NK-92 (cell line): ENCODE results near the gene THOP1.
A peak's percentile ranks its signal among the peaks of the same experiment; 100 is the strongest.
"Not testable (repeated sequence)": the region's sequence is repeated elsewhere in the genome, so short reads cannot be mapped to it uniquely, and the experiment has no call there.

Experiments used
- DNase-seq: peaks from one replicate; lab custom pipeline; 2025; ENCODE audit not compliant: unreplicated experiment; lab: John Stamatoyannopoulos, UW

The THOP1 gene

DNA sequence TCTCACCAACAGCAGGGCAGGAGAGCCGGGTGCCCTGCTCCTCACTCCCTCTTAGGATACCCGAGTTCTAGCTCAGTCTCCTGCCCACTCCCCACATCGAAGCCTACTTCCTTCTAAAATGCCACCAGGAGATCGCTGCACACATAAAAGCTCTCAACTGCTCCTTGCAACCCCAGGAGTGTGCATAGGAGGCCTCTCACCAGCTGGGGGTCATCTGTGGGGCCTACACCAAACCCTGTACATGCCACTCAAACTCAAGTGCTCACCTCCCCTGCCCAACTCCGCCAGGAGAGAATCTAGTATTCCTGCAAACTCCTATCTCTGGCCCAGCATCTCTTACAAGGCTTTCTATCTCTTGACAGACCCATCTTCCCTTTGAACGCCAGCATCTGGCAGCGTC is 5.0 kb upstream of the THOP1 start:
- no peak for DNase-seq

DNA sequence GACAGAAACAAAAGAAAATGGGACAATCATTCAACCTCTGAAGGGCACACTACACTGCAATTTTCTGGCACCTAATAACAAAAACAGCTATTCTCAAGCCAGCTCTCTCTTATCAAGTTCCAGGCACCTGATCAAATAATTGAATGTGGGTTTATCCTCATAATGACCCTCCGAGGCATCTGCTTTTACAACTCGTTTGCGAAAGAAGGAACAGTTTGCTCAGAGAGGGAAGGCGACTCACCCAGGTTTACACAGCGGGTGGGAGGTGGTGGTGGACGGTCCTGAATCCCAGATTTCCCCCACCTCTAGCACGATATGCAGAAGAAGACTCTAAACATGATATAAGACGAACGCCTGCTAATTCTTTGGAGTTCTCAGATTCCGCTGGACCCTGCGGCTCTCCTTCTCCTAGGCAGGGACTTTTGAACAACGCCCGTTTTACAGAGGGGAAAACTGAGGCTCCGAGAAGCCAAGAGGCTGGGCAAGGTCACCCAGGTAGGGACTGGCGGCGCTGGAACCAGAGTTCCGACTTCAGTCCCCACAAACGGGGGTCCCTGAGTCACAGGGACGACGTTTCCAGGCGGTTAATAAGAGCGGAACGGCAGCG is 2.9 kb upstream of the THOP1 start:
- no peak for DNase-seq

DNA sequence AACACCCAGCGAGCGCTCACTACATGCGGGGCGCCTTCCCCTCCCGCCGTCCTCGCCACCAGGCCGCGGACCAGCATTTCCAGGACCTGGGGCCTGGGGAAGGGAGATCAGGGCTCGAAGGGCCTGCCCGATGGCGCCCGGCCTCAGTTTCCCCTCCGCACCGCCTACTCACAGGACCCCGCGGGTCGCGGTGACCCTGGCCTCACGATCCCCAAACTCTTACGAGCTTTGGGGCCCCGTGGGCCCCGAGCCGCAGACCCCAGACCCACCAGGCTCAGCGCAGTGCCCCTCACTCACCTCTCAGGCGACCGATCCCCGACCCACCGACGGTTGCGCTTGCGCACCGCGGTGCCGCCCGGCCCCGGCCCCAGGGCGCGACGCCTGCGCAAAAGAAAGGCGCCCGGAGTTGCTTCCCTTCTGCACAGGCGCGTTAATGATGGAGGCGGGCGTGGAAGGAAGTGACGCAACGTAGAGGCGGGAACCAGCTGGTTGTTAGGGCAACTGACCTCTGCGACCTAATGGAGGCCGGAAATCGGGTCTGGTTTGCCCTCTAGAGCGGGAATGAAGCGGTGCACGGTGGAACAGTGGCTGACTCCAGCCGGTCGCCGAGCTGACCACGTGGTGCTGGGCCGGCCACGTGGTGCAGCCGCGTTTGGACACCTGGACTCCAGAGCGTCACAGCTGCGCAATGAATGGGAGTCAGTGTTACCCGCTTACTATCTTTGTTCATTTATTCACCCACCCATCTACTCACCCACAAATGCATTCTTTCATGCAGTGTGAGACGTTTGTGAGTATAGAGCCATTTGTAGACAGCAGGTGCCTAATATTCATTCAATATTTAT is 2.1 kb upstream of the THOP1 start, which contains the start of gene SGTA:
TSS of gene SGTA (minus strand) at position 338 of the 845 bp plus-strand sequence. CDS start 14,205 bp downstream, outside the sequence.
- peak; percentile 83 for DNase-seq

DNA sequence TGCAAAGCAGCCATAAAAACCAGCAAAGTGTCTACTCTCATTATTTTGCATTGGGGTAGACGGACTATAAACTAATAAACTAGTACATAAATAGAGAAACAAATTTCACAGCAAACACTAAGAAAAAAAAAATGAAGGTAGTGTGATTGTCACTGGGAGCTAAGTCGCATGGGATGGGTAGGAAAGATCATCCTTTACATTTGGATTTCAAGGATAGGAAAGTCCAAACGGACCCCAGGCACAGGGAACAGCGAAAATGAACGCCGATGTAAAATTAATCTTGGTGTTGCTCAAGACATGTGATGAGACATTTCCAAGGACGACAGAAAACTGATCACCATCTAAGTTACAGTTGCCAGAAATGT is 1.5 kb upstream of the THOP1 start:
- no peak for DNase-seq

DNA sequence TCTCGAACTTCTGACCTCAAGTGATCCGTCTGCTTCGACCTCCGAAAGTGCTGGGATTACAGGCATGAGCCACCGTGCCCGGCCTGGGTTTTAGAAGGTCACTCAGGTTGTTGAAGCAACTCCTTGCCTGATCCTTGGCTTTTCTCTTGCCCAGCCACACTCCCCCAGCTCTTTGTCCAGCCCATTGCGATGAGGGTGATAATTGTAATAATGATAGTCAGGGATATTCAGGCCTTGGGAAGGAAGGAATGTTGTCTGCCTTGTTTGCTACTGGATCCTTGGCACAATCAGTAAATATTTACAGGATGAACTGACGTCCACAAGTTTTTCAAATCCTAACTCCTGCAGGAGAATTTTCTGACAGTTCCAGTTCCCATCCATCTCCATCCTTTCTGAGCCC is 1.8 kb downstream of the THOP1 start:
- DNase-seq = no peak

DNA sequence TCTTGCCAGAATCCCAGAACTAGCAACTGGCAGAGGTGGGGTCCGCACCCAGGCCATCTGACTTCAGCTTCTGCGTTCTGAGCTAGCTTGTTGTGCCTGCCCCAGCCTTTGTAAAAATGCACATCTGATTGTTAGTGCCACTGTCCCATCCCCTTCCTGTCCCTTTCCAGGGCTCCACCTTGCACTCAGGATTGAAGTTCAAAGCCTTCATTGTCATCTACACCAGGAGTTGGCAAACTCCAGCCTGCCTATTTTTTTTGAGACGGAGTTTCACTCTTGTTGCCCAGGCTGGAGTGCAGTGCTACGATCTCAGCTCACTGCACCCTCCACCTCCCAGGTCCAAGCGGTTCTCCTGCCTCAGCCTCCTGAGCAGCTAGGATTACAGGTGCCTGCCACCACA is 2.9 kb downstream of the THOP1 start:
- DNase-seq = no peak

DNA sequence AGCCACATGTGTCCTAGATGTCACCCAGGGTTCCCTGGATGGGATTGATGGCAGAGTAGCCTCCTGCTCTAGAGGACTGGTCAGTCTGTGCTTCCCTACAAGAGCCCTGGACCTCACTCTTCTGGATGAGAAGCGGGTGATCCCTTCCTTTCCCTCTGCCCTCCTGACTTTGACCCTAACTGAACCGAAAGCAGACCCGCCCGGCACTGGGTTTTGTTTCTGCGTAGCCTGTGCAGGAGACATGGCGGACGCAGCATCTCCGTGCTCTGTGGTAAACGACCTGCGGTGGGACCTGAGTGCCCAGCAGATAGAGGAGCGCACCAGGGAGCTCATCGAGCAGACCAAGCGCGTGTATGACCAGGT is 4.9 kb downstream of the THOP1 start:
- DNase-seq = no peak

DNA sequence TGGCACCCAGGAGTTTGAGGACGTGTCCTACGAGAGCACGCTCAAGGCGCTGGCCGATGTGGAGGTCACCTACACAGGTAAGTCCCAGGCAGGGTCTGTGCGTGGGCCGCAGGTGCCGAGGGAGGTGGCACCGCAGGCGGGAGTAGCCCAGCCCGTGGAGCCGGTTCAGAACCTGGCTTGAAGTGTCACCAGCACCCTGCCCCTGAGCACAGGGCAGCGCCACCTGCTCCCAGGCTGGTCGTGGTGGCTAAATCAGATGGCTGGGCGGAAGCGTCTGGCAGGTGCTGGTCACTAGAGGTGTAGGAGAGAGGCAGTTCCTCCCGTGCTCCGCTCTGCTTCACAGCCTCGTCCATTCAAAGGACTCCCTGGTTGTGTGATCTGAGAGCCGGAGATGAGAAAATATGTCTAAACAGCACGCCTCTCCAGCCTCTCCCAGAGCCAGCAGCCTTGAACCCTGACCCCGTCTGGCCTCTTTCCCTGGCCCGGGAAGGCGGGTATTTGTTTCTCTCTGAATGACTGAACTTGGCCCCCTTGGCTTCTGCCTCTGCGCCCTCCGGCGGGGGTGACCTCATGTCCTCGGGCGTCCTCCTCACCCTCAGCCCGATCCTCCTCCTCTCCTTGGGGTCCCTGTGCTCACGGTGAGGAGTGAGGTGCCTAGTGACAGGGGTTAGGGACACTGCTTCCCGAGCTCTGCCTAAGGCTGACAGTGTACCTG is 5.4 kb downstream of the THOP1 start:
- DNase-seq = no peak

DNA sequence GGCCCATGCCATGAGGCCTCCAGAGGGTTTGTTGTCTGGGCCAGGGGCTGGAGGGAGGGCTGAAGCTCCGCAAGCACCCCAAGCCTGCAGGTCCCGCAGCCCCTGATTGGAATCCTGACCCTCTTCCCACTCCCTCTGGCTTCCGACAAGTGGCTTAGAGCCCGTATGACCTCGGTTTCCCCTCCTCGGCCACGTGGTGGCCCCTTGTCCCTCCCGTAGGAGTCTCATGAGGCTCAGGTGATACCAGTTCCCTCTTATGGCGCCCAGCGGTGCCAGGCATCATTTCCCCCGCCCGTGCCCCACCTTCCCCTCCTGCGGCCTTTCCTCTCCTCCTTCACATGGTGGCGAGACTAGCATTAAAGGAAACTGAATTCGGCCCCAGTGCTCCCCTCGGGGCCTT is 6.1 kb downstream of the THOP1 start:
- DNase-seq = no peak

DNA sequence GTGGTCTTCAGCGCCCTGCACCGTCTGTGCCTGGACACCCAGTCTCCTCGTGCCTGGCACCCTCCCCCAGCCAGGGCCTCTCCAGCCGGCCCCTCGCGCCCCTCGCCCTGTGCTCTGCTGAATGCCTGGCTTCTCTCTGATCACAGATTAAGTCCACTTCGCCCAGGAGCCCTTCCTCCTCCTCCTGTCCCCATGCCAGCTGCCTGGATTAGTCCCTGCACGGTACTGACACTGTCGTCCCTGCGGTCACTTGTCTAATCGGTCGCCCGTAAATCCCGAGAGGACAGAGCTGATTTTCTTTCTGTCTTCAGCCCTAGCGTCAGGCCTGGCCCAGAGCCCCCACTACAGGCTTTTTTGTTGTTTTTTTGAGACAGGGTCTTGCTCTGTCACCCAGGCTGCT is 6.6 kb downstream of the THOP1 start:
- DNase-seq = no peak

DNA sequence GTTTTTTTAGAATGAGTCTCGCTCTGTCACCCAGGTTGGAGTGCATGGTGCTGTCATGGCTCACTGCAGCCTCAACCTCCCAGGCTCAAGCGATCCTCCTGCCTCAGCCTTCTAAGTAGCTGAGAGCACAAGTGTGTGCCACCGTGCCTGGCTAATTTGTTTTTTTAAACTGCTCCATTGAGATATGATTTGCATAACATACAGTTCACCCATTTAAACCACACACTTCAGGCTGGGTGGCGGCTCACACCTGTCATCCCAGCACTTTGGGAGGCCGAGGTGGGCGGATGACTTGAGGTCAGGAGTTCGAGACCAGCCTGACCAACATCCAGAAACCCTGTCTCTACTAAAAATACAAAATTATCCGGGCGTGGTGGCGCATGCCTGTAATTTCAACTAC is 7.4 kb downstream of the THOP1 start:
- not testable (repeated sequence) for DNase-seq

DNA sequence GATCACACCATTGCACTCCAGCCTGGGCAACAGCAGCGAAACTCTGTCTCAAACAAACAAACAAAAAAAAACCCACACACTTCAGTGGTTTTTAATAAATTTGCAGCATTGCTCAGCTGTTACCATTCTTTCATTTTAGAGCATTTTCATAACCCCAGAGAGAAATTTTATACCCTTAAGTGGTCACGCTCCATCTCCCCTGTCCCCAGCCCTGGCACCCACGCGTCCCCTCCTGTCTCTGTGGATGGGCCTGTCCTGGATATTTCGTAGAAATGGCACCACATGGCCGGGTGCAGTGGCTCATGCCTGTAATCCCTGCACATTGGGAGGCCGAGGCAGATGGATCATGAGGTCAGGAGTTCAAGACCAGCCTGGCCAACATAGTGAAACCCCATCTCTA is 7.8 kb downstream of the THOP1 start:
- no peak for DNase-seq

DNA sequence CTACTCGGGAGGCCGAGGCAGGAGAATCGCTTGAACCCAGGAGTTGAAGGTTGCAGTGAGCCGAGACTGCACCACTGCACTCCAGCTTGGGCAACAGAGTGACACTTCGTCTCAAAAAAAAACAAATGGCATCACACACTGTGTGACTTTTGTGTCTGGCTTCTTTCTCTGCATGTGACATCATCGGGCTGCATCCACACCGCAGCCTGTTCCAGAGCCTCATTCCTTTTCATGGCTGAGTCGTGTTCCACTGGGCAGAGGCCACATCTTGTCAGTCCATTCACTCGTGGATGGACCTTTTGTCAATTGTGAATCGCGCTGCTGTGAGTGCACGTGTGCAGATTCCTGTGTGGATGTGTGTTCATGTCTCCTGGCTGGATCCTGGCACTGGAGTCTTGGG is 8.3 kb downstream of the THOP1 start:
- no peak for DNase-seq

DNA sequence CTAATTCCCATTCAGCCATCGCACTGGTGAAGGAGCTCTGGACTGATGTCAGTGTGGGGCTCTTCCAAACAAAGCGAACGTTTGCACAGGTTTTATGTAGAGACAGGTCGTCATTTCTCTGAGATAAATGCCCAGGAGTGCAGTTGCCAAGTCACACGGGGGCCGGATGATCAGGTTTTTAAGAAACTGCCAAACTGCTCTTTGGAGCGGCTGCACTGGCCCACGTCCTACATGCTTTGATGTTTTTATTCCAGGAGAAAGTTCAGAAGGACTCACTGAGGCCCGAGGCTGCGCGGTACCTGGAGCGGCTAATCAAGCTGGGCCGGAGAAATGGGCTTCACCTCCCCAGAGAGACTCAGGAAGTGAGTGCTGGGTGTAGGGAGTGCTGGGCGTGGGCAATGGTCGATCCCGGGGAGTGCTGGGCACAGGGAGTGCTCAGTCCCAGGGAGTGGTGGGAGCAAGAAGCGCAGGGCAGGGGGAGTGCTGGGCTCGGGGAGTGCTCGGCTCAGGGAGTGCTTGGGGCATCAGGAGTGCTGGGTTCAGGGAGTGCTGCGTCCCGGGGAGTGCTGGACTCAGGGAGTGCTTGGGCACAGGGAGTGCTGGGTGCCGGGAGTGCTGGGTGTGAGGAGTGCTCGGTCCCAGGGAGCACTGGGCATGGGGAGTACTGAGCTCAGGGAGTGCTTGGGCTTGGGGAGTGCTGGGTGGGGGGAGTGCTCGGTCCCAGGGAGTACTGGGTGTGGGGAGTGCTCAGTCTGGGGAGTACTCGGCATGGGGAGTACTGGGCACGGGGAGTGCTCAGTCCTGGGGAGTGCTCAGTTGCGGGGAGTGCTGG is 10.7 kb downstream of the THOP1 start:
- no peak for DNase-seq

DNA sequence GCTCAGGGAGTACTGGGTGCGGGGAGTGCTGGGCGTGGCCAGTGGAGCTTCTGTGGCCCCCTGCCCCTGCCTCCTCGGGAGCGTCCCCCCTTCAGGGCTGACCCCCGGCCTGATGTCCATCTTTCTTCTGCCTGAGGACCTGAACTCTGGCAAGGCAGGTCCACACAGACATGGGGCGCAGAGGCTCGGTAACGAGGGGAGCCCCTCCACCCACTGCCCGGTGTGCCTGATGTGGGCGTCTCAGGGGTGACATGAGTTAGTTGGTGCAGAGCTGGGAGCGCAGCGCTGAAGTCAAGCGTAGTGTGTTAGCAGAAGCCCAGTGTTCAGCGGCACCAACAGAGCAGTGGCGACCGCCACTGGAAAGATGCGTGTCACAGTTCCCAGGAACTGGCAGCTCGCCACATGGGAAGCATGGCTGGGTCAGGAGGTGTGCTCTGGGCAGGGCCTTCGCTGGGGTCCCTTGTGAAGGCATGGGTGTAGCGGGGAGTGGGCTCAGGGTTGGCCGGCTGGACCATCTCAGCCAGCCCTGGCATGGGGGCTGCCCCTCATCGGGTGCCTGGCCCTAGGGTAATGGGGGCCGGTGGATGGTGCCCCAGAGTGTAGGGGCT is 11.5 kb downstream of the THOP1 start:
- no peak for DNase-seq

DNA sequence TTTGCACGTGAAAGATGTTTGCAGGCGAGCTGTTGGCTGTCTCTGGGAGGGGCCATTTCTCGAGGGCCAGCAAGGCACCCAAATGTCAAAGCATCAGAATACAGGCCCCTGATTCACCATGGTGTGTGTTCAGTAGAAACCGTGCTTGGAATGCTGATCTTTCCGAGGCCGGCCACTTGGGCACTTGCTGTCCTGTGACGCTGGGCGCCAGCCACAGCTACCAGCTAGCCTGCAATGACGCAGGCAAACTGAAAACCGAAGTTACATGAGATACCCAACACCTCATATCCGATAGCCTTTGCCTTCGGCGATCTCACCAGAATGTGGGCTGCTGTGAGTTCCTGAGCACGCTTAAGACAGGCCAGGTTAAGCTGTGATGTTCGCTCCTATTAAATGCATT is 12.0 kb downstream of the THOP1 start:
- DNase-seq = no peak

DNA sequence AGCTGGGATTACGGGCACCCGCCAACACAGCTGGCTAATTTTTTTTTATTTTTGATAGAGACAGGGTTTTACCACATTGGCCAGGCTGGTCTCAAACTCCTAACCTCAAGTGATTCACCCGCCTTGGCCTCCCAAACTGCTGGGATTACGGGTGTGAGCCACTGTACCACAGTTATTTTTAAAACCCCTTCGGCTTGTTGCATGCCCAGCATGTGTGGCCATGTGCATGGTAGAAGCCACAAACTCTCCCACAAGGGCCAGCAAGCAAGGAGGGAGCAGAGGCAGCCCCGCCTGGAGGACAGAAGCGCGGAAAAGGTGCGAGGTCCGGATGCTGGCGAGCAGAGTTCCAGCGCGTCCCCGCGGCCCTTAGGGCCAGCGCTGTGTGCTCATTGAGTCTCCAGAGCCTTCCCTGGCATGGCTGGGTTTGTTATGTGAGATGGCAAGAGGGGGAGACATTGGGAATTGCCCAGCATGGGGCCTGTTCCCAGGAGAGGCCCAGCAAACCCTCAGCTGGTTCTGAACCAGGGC is 12.9 kb downstream of the THOP1 start:
- no peak for DNase-seq

DNA sequence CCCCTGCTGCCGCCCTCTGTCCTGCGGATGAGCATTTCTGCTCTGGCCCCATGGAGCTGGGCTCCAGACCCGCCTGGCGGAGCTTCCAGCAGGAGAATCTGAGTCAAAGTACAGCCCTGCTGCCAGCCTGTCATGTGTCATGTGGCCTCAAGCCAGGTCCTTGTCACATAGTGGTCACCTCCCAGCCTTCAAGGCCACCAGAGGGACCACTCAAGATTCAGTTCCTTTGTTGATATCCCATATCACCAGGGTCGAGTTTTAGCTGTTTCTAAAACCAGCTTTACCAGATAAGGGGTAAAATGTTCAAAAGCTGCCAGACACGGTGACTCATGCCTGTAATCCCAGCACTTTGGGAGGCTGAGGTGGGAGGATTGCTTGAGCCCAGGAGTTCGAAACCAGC is 13.4 kb downstream of the THOP1 start:
- no peak for DNase-seq

DNA sequence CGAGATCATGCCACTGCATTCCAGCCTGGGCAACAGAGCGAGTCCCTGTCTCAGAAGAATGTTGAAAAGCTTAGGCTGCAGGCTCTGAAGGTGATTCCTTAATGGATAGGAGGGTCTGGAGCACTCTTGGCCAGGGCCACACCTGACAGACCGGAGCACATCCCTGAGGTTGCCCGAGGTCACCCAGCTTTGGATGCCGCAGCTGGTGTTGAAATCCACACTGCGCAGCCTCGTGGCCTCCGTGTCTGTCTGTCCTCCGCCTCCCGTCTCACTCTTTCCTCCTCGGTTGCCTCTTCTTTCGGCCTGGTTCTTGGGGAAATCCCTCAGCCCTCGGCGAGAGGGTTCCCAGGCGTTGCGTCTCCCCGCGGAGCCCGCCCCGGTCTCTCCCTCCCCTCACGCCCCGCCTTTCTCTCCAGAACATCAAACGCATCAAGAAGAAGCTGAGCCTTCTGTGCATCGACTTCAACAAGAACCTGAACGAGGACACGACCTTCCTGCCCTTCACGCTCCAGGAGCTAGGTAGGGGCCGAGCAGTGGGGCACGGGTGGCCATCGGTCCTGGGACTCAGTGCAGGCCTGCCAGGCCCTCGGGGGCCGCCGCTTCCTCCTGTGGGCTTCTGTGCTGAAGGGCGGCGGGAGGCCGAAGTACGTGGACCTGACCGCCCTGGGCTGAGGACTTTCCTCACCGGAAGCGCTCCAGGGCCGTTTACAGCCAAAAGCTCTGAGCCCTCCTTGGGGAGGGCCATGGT is 14.1 kb downstream of the THOP1 start:
- no peak for DNase-seq

DNA sequence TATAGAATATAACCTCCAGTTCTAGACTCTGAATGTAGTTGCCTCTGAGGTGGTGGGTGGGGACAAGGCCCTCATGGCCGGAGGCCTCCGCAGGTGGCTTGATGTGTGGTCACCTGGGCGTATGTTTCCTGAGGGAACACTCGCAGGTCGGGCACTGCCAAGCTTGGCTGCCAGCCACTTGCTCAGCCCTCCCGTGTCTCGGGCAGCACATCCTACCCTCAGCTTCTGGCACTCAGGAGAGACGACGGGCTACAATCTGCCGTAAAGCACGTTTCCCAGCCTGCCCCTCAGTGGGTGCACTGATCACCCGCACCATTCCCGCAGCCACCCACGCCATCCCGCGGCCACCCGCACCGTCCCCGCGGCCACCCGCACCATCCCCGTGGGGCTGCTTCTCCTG is 15.2 kb downstream of the THOP1 start:
- no peak for DNase-seq
